GM12891 (cell line): Measurements from ENCODE around the gene PLK2.

ENCODE experiments used
- PAX5 ChIP-seq: IDR thresholded peaks from 2 replicates; pipeline ENCODE4 v1.6.1; 2011; ENCODE audit warnings: low read length, moderate library complexity, mild to moderate bottlenecking; ENCODE audit not compliant: insufficient read depth, severe bottlenecking
- POLR2A ChIP-seq: IDR thresholded peaks from 2 replicates; pipeline ENCODE4 v1.6.1; 2011; ENCODE audit warnings: low read depth, low read length, control low read depth
- POLR2AphosphoS5 ChIP-seq: IDR thresholded peaks from 2 replicates; pipeline ENCODE4 v1.6.1; 2011; ENCODE audit warnings: low read depth, low read length, control low read depth
- POU2F2 ChIP-seq: IDR thresholded peaks from 2 replicates; pipeline ENCODE4 v1.6.1; 2011; ENCODE audit warnings: low read depth, mild to moderate bottlenecking, control low read depth, low read length, moderate library complexity
- TAF1 ChIP-seq: IDR thresholded peaks from 2 replicates; pipeline ENCODE4 v1.6.1; 2011; ENCODE audit warnings: low read depth, low read length, control low read depth

DNA sequence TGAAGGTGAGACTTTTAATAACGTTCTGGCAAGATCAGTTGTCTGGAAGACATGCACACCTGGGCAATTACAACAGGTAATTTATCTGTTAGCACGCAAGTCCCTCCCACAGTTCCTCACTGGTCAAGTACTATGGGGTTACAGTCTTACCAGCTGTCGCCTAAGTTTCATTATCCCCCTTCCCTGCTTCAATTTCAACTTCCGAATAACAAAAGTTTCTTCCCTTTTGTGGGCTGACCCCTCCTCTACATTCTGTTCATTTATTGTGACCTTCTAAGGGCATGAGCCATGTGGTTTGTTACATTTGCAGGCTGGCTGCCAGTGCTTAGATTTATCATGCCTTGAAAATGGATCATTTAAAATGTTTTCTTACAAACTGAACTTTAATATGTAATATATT, 47.8 kb upstream of the PLK2 start:
- no peak for TF ChIP-seq TAF1
- TF ChIP-seq POLR2AphosphoS5 = no peak
- TF ChIP-seq POLR2A = no peak
- no peak for TF ChIP-seq PAX5
- no peak for TF ChIP-seq POU2F2
